Tibial nerve (tissue), 4 donors: ENCODE data around the gene PELO.

ENCODE experiments used
- EP300 ChIP-seq, 2 donors: sonication (generic); formaldehyde crosslinking; IDR thresholded peaks; one replicate each; pipeline ENCODE4 v1.6.1; 2017; ENCODE audit warnings: antibody characterized with exemption in 2 of 2, mild to moderate bottlenecking in 1 of 2
- TF ChIP-seq, protein P1 (sequence below), 5 experiments: fragments of 200-600 bp in 3 of 5; fragments of 450-650 bp in 2 of 5; sonication (generic) in 3 of 5; IDR thresholded peaks; one replicate each; pipeline ENCODE4 v1.5.1; 2016 to 2019; ENCODE audit warnings: antibody characterized with exemption in 5 of 5, mild to moderate bottlenecking in 3 of 5, moderate library complexity in 2 of 5

DNA sequence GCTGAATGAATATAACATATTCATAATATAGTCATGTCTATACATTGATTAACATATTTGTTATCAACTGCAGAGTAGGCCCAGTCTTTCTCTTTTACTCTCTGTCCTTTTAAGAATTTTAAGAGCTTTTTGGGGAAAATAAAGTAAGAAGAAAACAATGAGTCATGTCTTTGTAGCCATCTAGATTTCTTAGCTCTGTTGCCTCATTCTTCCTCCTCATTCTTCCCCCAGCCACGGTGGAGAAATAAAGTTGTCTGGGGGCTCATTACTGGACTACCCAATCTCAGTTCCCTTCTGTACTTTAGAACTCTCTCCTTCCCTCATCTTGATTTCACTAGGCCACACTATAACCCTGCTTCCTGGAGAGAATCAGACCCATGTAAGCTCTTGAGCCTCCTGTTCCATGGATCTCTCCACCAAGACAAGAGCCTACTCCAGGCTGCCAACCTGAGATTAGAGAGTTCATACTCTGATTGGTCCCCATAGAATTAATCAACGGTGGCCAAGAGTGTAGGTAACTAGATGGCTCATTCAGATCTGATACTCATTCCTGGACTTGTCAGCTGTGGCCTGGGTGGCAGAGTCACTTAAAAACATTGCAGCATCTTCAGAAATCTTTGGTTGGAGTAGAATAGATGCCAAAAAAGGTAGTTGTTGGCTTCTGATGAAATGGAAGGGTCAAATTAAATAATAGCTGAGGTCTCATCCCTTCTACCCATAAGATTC, 44.2 kb downstream of the PELO start:
- TF ChIP-seq, protein P1, sequence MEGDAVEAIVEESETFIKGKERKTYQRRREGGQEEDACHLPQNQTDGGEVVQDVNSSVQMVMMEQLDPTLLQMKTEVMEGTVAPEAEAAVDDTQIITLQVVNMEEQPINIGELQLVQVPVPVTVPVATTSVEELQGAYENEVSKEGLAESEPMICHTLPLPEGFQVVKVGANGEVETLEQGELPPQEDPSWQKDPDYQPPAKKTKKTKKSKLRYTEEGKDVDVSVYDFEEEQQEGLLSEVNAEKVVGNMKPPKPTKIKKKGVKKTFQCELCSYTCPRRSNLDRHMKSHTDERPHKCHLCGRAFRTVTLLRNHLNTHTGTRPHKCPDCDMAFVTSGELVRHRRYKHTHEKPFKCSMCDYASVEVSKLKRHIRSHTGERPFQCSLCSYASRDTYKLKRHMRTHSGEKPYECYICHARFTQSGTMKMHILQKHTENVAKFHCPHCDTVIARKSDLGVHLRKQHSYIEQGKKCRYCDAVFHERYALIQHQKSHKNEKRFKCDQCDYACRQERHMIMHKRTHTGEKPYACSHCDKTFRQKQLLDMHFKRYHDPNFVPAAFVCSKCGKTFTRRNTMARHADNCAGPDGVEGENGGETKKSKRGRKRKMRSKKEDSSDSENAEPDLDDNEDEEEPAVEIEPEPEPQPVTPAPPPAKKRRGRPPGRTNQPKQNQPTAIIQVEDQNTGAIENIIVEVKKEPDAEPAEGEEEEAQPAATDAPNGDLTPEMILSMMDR (IDR thresholded peaks at IDR 0.05) = no peak
- TF ChIP-seq EP300 (IDR thresholded peaks at IDR 0.05) = no peak
